Embryonic facial prominence (tissue), 1 donor: ENCODE results near the gene CPLANE2.
A peak's percentile ranks its signal among the peaks of the same experiment; 100 is the strongest.

Source experiments
- DNase-seq: peaks from one replicate; pipeline ENCODE4 v3.0.0-alpha.2; 2016; ENCODE audit errors: extremely low spot score

CPLANE2 gene

DNA sequence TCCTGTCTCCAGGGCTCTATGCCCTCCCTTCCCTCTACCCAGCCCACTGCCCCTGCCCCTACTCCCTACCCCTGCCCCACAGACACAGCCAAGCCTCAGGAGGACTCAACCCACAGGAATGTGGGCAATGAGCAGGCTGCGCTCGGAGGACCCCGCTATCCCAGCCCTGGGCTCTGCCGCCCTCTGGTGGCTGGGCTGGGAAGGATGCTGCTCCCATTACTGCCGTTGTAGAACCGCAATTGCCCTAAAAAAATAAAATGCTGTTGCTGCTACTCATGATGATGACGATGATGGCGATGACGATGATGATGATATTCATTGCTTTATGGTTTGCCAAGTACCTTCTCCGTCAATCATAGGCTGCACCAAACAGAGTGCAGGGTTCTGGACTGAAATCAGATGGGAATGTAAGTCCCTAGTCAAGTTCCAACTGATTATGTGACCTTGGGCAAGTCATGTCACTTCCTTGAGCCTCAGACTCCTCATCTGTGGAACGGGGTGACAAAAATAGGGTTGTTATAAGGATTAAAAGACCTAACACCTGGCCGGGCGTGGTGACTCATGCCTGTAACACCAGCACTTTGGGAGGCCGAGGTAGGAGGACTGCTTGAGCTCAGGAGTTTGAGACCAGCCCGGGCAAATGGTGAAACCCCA is 49.1 kb downstream of the CPLANE2 start:
- peak; percentile 42 for DNase-seq

- no peak for DNase-seq
These were observed 50.2 kb downstream of the CPLANE2 start for GRCh38 chr1:16186655-16187235.

DNA sequence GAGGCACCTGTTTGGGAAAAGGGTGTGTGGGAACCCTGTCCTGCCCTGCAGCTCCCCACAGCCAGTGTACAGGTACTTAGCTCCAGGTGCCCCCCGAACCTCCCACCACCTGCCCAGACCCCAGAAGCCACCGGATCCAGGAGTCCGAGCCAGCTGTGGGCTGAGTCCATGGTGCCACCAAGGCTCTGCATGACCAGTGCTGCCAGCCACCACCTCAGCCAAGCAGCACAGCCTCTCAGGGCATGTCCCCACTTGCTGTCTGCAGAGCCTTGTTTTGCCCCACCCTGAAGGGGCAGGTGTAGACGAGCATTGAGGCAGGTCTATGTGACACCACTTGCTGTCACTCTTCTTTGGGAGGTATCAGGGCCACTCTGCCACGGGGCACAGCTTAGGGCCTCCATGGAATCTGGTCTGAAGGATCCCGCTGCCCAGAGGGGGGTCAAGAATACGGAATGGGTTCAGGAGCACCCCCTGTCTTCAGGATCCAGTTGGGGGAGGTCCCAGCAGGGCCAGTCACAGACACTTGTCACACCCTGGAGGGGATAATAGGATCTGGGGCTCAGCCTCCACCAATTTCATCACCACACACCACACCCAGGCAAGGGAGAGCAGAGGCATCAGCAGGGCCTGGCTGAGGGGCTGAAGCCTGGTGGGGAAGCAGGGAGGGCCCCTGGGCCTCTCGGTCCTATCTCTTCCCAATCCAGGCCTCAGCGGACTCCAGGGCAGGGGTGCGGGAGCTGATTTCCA is 52.3 kb downstream of the CPLANE2 start:
- no peak for DNase-seq

GRCh38 chr1:16183765-16184556 is 53.0 kb downstream of the CPLANE2 start:
- DNase-seq: no peak

DNA sequence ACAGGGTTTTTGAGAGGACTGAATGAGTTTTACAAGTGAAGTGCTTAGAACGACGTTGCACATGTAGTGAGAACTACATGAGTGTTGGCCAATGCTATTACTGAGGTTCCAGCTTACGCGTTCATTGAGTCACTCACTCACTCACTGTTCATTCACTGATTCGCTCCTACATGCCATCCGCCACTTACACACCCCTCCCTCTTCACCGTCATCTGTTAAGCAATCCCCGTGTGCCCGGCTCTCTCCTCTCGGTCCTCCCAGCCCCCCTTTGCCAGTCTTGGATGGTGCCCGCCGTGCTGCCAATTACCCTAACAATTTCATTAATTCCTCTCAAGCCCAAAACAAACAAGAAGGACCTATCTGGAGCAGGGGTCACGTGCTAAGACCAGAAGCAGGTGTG is 53.8 kb downstream of the CPLANE2 start:
- no peak for DNase-seq

DNA sequence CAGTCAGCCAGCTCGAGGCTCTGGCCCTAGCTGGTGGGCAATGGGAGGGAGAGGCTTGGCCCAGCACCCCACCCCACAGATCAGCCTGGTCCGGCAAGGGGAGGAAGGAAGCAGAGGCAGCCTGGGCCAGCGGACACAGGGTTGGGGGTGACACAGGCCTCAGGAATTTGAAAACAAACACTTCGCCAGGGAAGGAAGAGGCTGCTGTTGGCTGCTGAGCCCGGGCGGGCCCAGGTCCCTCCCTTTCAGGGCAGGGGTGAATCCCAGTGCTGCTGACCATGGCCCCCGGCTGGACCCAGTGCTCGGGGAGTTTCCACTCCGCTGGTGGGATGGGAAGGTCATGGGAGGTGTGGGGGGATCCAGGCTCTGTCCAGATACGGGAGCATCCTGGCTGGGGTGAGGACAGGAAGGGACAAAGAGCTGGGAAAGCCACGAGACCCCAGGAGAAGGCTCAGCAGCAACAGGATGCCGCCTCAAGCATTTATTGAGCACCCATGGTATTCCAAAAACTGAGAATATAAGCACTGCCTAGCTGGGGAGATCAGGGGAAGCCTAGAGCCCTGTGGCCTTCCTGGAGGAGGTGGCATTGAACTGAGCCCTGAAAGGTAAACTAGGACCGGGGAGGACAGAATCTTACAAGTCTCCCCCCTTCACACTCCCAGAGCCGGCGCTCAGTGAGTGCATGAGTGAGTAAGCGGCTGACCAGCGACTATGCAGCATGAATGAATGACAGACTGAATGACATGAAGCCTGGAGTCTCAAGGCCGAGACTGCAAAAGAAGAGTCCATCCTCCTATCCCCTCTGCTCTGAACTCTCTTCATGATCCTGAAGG is 54.9 kb downstream of the CPLANE2 start:
- DNase-seq: no peak
